ENCODE results near the gene OPN4. TPM values are rescaled to one million over a fixed set of nuclear protein-coding genes. Genes with fewer than 3 reads are reported as not detected.

Gene OPN4
- total RNA-seq, 1 experiment from 2014 or later: not detected

DNA sequence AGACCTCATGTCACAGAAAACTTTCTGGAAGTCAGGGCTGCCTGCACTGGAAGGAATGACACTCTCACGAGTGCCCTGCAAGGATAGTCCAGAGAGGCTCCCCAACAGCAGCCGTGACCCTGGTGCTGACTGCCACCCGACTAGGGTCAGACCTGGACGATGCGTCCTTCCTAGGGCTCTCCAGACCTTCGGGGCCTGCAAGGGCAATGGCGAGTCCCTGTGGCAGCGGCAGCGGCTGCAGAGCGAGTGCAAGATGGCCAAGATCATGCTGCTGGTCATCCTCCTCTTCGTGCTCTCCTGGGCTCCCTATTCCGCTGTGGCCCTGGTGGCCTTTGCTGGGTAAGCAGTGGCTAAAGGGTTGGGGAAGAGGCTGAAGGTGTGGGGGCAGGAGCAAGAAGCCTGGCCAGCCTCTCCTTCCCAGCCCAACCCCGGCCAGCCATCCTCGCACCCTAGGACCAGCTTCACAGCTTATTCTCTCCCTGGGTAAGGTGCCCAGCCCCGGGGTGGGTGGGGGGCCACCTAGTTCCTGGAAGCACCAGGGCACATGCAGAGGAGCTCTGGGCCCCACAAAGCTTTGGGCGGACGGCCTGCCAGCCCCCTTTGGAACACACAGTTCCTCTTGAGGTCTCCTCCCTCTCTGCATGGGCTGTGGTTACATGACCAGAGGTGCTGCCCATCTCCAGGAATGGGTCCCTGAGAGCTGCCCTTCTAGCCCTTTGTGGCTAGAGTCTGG is 5.5 kb downstream of the OPN4 start:
- no peaks in the 10 kb centered on the region for H3K9me3 ChIP-seq
- no peaks in the 10 kb centered on the region for H3K27me3 ChIP-seq (replicated peaks; ENCODE audit: control insufficient read depth, insufficient read depth, low read length)
- no peaks in the 10 kb centered on the region for H3K27me3 Mint-ChIP-seq (ENCODE audit: insufficient read depth, unreplicated experiment)
- no peaks in the 10 kb centered on the region for H3K4me1 ChIP-seq
- no peaks in the 10 kb centered on the region for H3K36me3 Mint-ChIP-seq (ENCODE audit: insufficient read depth, unreplicated experiment)
- ChIA-PET CTCF (no interaction called here), POLR2A (no interaction called here)
- BruUV-seq (replicated peaks): no TSS peak
- H3K36me3 ChIP-seq (ENCODE audit: control insufficient read depth, insufficient read depth, low read length): no peaks in the 10 kb centered on the region
- no peak overlapping the region for H3K4me3 ChIP-seq (ENCODE audit: low read depth, low read length)
- H3K27ac Mint-ChIP-seq (ENCODE audit: unreplicated experiment): no peak overlapping the region
- no peak overlapping the region for H3K4me3 Mint-ChIP-seq (ENCODE audit: unreplicated experiment)
- no peaks in the 10 kb centered on the region for H3K4me1 Mint-ChIP-seq (ENCODE audit: low read depth, unreplicated experiment)
- intact Hi-C loops (cut with micrococcal nuclease; ENCODE audit: unreplicated experiment): no loop called here
- H3K9me3 Mint-ChIP-seq (ENCODE audit: unreplicated experiment): no peaks in the 10 kb centered on the region
- TF ChIP-seq, protein P1, sequence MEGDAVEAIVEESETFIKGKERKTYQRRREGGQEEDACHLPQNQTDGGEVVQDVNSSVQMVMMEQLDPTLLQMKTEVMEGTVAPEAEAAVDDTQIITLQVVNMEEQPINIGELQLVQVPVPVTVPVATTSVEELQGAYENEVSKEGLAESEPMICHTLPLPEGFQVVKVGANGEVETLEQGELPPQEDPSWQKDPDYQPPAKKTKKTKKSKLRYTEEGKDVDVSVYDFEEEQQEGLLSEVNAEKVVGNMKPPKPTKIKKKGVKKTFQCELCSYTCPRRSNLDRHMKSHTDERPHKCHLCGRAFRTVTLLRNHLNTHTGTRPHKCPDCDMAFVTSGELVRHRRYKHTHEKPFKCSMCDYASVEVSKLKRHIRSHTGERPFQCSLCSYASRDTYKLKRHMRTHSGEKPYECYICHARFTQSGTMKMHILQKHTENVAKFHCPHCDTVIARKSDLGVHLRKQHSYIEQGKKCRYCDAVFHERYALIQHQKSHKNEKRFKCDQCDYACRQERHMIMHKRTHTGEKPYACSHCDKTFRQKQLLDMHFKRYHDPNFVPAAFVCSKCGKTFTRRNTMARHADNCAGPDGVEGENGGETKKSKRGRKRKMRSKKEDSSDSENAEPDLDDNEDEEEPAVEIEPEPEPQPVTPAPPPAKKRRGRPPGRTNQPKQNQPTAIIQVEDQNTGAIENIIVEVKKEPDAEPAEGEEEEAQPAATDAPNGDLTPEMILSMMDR (IDR thresholded peaks at IDR 0.05; ENCODE audit: insufficient read depth in 1 of 2, low read depth in 1 of 2, low read length in 1 of 2, severe bottlenecking in 1 of 2, unreplicated experiment in 1 of 2): no peak
- DNase-seq: peak in 1 of 2 experiments; percentile 29

- no peak for DNase-seq
- Histone ChIP-seq H3K4me3 (ENCODE audit: low read depth, low read length) (no peak overlapping the region), H3K9me3 (no peaks in the 10 kb centered on the region), H3K4me1 (no peaks in the 10 kb centered on the region), H3K27me3 (replicated peaks; ENCODE audit: control insufficient read depth, insufficient read depth, low read length) (no peaks in the 10 kb centered on the region), H3K36me3 (ENCODE audit: control insufficient read depth, insufficient read depth, low read length) (no peaks in the 10 kb centered on the region)
- BruUV-seq (replicated peaks): no TSS peak
- Mint-ChIP-seq H3K9me3 (ENCODE audit: unreplicated experiment) (no peaks in the 10 kb centered on the region), H3K4me3 (ENCODE audit: unreplicated experiment) (no peak overlapping the region), H3K4me1 (ENCODE audit: low read depth, unreplicated experiment) (no peaks in the 10 kb centered on the region), H3K27me3 (ENCODE audit: insufficient read depth, unreplicated experiment) (no peaks in the 10 kb centered on the region), H3K36me3 (ENCODE audit: insufficient read depth, unreplicated experiment) (no peaks in the 10 kb centered on the region), H3K27ac (ENCODE audit: unreplicated experiment) (no peak overlapping the region)
- TF ChIP-seq, protein P1 (IDR thresholded peaks at IDR 0.05; ENCODE audit: insufficient read depth in 1 of 2, low read depth in 1 of 2, low read length in 1 of 2, severe bottlenecking in 1 of 2, unreplicated experiment in 1 of 2): no peak
- intact Hi-C loops (cut with micrococcal nuclease; ENCODE audit: unreplicated experiment): no loop called here
- CTCF ChIA-PET: interaction anchor here (0.6 kb wide), 1 partner anchor 363 kb away, joined by 5 read pairs; no protein-coding TSS in a partner anchor
- POLR2A ChIA-PET: no interaction called here
Observed at GRCh38 chr10:86661161-86662025, 7.0 kb downstream of the OPN4 start.

GRCh38 chr10:86662186-86663045 is 8.1 kb downstream of the OPN4 start:
- H3K4me3 Mint-ChIP-seq (ENCODE audit: unreplicated experiment): no peak overlapping the region
- no peaks in the 10 kb centered on the region for H3K36me3 Mint-ChIP-seq (ENCODE audit: insufficient read depth, unreplicated experiment)
- ChIA-PET CTCF (interaction anchor here (0.6 to 1.5 kb wide), 2 partner anchors 20 to 364 kb away, joined by 4 to 5 read pairs; no protein-coding TSS in a partner anchor), POLR2A (no interaction called here)
- H3K9me3 Mint-ChIP-seq (ENCODE audit: unreplicated experiment): no peaks in the 10 kb centered on the region
- no peak overlapping the region for H3K4me3 ChIP-seq (ENCODE audit: low read depth, low read length)
- no peak overlapping the region for H3K27ac Mint-ChIP-seq (ENCODE audit: unreplicated experiment)
- DNase-seq: no peak
- intact Hi-C loops (cut with micrococcal nuclease; ENCODE audit: unreplicated experiment): no loop called here
- TF ChIP-seq, protein P1 (IDR thresholded peaks at IDR 0.05; ENCODE audit: insufficient read depth in 1 of 2, low read depth in 1 of 2, low read length in 1 of 2, severe bottlenecking in 1 of 2, unreplicated experiment in 1 of 2): no peak
- BruUV-seq (replicated peaks): no TSS peak
- H3K4me1 ChIP-seq: no peaks in the 10 kb centered on the region
- no peaks in the 10 kb centered on the region for H3K36me3 ChIP-seq (ENCODE audit: control insufficient read depth, insufficient read depth, low read length)
- no peaks in the 10 kb centered on the region for H3K27me3 ChIP-seq (replicated peaks; ENCODE audit: control insufficient read depth, insufficient read depth, low read length)
- no peaks in the 10 kb centered on the region for H3K9me3 ChIP-seq
- no peaks in the 10 kb centered on the region for H3K27me3 Mint-ChIP-seq (ENCODE audit: insufficient read depth, unreplicated experiment)
- H3K4me1 Mint-ChIP-seq (ENCODE audit: low read depth, unreplicated experiment): no peaks in the 10 kb centered on the region

All from Caco-2 (cell line).